Peyer's patch (tissue), 4 donors: ENCODE data around the gene ZW10.

ENCODE experiments used
- POLR2A ChIP-seq, 2 donors: fragments of 450-650 bp; IDR thresholded peaks; one replicate each; pipeline ENCODE4 v1.5.1; 2017; ENCODE audit warnings: antibody characterized with exemption in 2 of 2, mild to moderate bottlenecking in 2 of 2, moderate library complexity in 2 of 2
- TF ChIP-seq, protein P1 (sequence below), 6 experiments: fragments of 450-650 bp in 4 of 6; fragments of 200-600 bp in 2 of 6; sonication (generic) in 1 of 6; IDR thresholded peaks; one replicate each; pipeline ENCODE4 v1.5.1; 2017 to 2019; ENCODE audit warnings: antibody characterized with exemption in 6 of 6, mild to moderate bottlenecking in 3 of 6, moderate library complexity in 1 of 6

DNA sequence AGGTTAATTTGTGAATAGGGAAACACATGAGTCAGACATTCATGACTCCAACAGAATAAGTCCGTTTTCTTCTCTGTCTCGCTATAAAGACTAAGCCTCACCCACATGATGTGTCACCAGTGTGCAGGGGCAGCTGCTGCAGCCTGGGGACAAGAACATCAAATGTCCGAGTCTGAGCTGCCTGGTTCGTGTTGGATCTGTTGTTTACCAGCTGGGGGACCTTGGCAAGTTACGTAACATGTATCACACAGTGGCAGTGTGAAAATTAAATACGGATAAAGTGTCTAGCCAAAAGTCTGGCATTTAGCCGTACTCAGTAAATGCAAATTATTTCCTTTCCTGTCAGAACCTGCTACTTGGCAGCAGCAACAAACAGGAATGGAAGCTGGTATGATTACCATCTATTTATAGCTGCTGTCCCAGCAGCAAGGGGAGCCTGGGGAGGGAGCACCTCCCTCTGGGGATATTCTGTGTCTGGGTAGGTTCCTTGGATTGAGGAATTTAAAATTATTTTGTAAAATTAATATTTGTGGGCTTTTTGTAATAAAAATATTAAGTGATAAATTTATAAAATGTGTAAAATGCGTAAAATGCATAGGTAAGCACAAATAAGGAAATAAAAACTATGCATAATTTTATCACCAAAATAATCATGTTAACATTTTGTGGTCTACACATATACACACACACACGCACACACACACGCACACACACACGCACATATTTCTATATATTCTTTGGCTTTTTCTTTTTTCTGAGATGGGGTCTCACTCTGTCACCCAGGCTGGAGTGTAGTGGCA, 4.8 kb upstream of the ZW10 start:
- TF ChIP-seq POLR2A (IDR thresholded peaks at IDR 0.05): no peak
- TF ChIP-seq, protein P1, sequence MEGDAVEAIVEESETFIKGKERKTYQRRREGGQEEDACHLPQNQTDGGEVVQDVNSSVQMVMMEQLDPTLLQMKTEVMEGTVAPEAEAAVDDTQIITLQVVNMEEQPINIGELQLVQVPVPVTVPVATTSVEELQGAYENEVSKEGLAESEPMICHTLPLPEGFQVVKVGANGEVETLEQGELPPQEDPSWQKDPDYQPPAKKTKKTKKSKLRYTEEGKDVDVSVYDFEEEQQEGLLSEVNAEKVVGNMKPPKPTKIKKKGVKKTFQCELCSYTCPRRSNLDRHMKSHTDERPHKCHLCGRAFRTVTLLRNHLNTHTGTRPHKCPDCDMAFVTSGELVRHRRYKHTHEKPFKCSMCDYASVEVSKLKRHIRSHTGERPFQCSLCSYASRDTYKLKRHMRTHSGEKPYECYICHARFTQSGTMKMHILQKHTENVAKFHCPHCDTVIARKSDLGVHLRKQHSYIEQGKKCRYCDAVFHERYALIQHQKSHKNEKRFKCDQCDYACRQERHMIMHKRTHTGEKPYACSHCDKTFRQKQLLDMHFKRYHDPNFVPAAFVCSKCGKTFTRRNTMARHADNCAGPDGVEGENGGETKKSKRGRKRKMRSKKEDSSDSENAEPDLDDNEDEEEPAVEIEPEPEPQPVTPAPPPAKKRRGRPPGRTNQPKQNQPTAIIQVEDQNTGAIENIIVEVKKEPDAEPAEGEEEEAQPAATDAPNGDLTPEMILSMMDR (IDR thresholded peaks at IDR 0.05): no peak
